ENCODE results near the gene BCL2L13. TPM values are rescaled to one million over a fixed set of nuclear protein-coding genes. Genes with fewer than 3 reads are reported as not detected.

Gene BCL2L13
- polyA plus RNA-seq, 1 experiment, result 74.3 TPM

DNA sequence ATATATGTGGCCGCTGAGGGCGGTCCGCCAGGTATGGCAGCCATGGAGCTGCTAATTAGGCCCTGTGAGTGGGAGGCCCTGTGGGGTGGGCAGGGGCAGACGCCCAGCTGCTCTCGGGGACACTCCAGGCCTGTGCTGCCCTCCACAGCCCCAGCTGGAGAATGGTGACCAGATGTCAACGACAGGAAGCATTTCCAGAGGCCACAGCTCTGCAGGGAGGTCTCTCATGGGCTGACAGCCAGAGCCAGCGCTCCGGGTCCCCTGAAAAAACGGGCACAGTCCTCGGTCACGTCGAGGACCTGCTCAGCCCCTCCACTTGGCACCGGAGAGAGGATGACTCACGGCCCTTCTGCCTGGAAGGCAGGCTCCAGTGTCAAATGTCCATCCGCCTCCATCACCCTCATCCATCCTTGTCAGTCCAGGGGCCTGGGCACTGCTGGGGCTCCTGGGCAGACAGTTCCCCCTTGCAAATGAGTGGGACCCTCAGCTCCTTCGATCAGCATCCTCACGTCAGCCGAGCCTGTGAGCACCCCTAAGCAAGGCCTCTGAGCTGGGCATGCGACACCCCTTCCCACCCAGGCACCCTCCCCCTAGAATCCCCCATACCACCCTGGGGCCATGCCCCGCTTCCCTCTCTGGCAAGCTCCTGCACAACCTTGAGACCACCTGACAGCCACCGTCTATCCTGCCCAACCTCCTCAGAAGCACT lies 133.8 kb downstream of the BCL2L13 start:
- ChIA-PET CTCF (interaction anchor here (0.6 to 5.3 kb wide), 7 partner anchors 9 to 214 kb away, joined by 3 to 28 read pairs (median 4); no protein-coding TSS in a partner anchor), POLR2A (interaction anchor here (0.6 kb wide), 1 partner anchor 284 kb away, joined by 3 read pairs; no protein-coding TSS in a partner anchor)
- TF ChIP-seq, protein P1, sequence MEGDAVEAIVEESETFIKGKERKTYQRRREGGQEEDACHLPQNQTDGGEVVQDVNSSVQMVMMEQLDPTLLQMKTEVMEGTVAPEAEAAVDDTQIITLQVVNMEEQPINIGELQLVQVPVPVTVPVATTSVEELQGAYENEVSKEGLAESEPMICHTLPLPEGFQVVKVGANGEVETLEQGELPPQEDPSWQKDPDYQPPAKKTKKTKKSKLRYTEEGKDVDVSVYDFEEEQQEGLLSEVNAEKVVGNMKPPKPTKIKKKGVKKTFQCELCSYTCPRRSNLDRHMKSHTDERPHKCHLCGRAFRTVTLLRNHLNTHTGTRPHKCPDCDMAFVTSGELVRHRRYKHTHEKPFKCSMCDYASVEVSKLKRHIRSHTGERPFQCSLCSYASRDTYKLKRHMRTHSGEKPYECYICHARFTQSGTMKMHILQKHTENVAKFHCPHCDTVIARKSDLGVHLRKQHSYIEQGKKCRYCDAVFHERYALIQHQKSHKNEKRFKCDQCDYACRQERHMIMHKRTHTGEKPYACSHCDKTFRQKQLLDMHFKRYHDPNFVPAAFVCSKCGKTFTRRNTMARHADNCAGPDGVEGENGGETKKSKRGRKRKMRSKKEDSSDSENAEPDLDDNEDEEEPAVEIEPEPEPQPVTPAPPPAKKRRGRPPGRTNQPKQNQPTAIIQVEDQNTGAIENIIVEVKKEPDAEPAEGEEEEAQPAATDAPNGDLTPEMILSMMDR (IDR thresholded peaks at IDR 0.05; ENCODE audit: insufficient read depth, low read depth, low read length), result no peak
- H3K27me3 ChIP-seq (ENCODE audit: control insufficient read depth, insufficient read depth, low read length), result no peaks in the 10 kb centered on the region
- no peak for DNase-seq (ENCODE audit: low read depth)
- H3K4me3 ChIP-seq (ENCODE audit: low read depth, low read length), result peak overlapping the region; percentile 72; the same call in 1 of the 2 replicates
- peaks cover 3% of the 10 kb centered on the region for H3K36me3 ChIP-seq (ENCODE audit: control insufficient read depth, insufficient read depth, low read length)

DNA sequence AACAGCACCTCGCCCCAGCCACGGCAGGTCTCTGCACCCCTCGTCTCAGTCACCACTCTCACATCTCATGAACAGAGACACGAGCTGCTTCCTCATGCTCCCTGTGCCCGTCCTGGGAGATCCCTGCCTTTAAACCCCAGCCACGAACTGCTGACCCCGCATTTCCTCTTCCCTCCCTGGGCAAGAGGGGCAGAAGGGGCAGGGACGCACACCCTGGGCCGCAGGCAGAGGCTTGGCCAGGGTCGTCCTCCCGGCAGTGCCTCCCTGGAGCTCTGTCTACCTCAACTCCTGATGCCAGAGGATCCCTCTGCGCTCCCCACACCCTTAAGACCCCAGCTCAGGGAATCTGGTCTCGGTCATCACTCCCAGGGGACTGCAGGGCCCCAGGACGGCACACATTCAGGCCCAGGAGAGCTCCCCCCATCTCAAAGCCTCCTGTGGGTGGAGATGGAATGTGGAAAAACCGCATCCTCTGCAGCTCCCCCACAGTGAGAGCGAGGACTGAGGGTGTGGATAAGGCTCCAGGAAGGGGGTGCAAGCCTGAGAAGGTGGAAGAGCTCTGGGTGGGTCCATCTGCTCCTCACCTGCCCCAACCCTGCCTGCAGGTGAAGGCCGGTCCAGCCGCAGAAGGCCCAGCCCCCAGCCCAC lies 134.5 kb downstream of the BCL2L13 start:
- DNase-seq (ENCODE audit: low read depth), result no peak
- POLR2A ChIA-PET, result no interaction called here
- Histone ChIP-seq H3K36me3 (ENCODE audit: control insufficient read depth, insufficient read depth, low read length) (peaks cover 3% of the 10 kb centered on the region), H3K27me3 (ENCODE audit: control insufficient read depth, insufficient read depth, low read length) (no peaks in the 10 kb centered on the region), H3K4me3 (ENCODE audit: low read depth, low read length) (peak overlapping the region; percentile 72)
- CTCF ChIA-PET, result interaction anchor here (0.6 to 5.3 kb wide), 8 partner anchors 10 to 266 kb away, joined by 3 to 28 read pairs (median 4); no protein-coding TSS in a partner anchor
- TF ChIP-seq, protein P1 (IDR thresholded peaks at IDR 0.05; ENCODE audit: insufficient read depth, low read depth, low read length), result no peak

DNA sequence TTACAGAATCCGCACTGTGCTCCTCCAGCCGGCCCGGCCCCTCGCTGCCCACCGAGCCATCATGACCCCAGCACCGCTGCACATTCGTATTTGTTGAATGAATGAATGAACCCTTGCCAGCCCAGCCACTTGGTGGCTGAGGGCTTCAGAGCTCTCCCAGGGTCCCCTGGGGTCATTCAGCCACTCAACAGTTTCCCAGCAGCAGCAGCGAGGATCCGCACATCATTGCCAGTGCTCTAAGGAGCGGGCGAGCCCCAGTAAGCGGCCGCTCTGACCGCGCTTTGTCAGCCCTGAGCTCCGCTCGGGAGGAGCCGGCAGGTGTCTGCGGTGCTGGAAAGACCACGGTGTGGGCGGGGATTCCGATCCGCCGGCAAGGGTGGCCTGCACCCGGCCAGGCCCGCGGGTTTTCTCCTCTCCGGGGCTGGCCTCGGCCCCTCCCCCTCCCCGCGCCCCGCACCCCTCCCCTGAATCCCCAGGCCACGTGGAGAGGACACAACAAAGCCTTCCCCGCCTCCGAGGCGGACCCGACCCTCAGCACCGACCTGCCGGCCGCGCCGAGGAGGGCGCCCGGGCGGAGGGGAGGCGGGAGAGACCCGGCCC lies 135.1 kb downstream of the BCL2L13 start:
- ChIA-PET POLR2A (no interaction called here), CTCF (interaction anchor here (0.6 to 5.3 kb wide), 5 partner anchors 12 to 265 kb away, joined by 3 to 28 read pairs (median 11); no protein-coding TSS in a partner anchor)
- no peak for DNase-seq (ENCODE audit: low read depth)
- H3K36me3 ChIP-seq (ENCODE audit: control insufficient read depth, insufficient read depth, low read length), result peaks cover 3% of the 10 kb centered on the region
- peak overlapping the region; percentile 72 for H3K4me3 ChIP-seq (ENCODE audit: low read depth, low read length)
- H3K27me3 ChIP-seq (ENCODE audit: control insufficient read depth, insufficient read depth, low read length), result no peaks in the 10 kb centered on the region
- TF ChIP-seq, protein P1 (IDR thresholded peaks at IDR 0.05; ENCODE audit: insufficient read depth, low read depth, low read length), result no peak

DNA sequence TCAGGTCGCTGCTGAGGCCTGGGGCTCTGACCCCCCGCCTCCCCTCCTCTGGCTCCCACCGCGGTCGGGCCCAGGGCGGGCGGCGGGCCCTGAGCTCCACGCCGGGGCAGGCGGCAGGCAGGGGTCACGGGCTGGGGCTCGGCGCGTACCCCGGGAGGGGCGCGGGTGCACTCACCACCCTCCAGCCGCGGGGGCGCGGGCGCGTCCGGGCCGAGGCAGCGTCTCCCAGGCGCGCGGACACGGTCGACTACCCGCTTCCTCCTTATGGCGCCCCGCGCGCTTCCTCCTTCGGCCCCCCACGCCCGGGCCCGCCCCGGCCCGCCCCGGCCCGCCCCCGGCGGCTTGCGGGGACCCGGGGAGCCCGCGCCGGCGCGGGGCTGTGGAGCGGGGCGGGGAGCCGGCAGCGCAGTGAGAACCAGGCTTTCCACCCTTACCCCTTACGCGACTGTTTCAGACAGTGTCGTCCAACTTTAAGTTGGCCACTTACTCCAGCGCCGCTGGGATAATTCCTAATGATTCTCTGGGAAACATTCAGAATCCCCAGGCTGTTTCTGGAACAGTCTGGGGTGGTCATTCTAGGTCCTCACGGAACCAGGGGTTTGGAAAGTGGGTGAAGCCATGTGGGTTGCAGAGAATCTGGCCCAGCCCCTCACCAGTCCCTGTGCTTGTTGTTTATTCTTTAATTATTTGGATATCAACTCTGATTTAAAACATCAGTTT lies 135.8 kb downstream of the BCL2L13 start, which contains the start of gene BID:
Gene BID, minus strand, starts transcription at position 264 of the 720 bp plus-strand sequence. CDS start 24,353 bp downstream, outside the sequence.
- no peak for DNase-seq (ENCODE audit: low read depth)
- CTCF ChIA-PET, result interaction anchor here (4.4 to 5.3 kb wide), 2 partner anchors 12 to 32 kb away, joined by 23 to 28 read pairs; no protein-coding TSS in a partner anchor
- Histone ChIP-seq H3K36me3 (ENCODE audit: control insufficient read depth, insufficient read depth, low read length) (peaks cover 2% of the 10 kb centered on the region), H3K4me3 (ENCODE audit: low read depth, low read length) (peak within 1 kb of the TSS; percentile 72), H3K27me3 (ENCODE audit: control insufficient read depth, insufficient read depth, low read length) (no peaks in the 10 kb centered on the region)
- TF ChIP-seq, protein P1 (IDR thresholded peaks at IDR 0.05; ENCODE audit: insufficient read depth, low read depth, low read length), result no peak
- POLR2A ChIA-PET, result no interaction called here

Data from BJ (cell line).